ENCODE data around the gene LIMCH1.

DNA sequence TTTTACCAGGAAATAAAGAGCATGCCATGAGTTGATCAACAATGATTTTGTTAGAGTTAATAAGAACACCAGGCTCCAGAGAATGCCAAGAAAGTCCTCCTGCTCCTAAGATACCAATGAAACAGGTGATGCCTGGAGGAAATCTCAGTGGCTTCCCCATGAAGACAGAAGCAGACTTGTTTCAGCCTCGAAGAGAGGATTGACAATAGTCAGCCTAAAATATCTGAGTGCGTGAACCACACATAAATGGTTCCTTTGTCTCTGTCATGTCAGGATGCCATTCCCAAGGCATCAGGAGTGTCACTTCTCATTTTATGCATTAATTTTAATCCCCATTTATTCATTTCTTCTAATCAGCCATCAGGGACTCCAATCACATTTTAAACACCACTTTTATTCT is 141.0 kb downstream of the LIMCH1 start:
- TF ChIP-seq TAF1 (IDR thresholded peaks at IDR 0.05; ENCODE audit: borderline replicate concordance, low read depth, low read length) (no peak), POLR2AphosphoS5 (IDR thresholded peaks at IDR 0.05; ENCODE audit: low read depth, low read length) (no peak), POLR2A (IDR thresholded peaks at IDR 0.05; ENCODE audit: low read depth, low read length) (no peak)
